Natural killer cell (primary cell): Measurements from ENCODE around the gene SPINDOC. TPM values are rescaled to one million over a fixed set of nuclear protein-coding genes. Genes with fewer than 3 reads are reported as not detected.

ENCODE experiments used
- ATAC-seq, 3 donors: fragments of 150-1000 bp in 2 of 3; fragments of 200-7000 bp in 1 of 3; cut with Tn5 transposase; 1 replicate in 1 of 3; 2 replicates in 2 of 3; pipeline ENCODE4 v1.10.0; 2021; ENCODE audit warnings: mild to moderate bottlenecking in 2 of 3, moderate library complexity in 2 of 3
- DNase-seq, 2 donors: peaks; one replicate each; pipeline versions ENCODE4 v3.0.0 to v3.0.0-alpha.2; 2013 to 2021; ENCODE audit warnings: mixed read lengths in 1 of 2
- H3K27ac ChIP-seq: one replicate; pipeline ENCODE4 v1.5.1; 2013; ENCODE audit warnings: mild to moderate bottlenecking, low read length
- H3K27me3 ChIP-seq: one replicate; pipeline ENCODE4 v1.6.1; 2013; ENCODE audit warnings: low read length; ENCODE audit not compliant: control insufficient read depth, insufficient read depth
- H3K36me3 ChIP-seq: one replicate; pipeline ENCODE4 v1.6.1; 2013; ENCODE audit warnings: low read length; ENCODE audit not compliant: control insufficient read depth, insufficient read depth
- H3K4me1 ChIP-seq: one replicate; pipeline ENCODE4 v1.6.1; 2013; ENCODE audit warnings: low read length; ENCODE audit not compliant: control insufficient read depth, insufficient read depth
- H3K4me3 ChIP-seq: one replicate; pipeline ENCODE4 v1.5.1; 2013; ENCODE audit warnings: low read length
- H3K9me3 ChIP-seq: one replicate; pipeline ENCODE4 v1.6.1; 2013; ENCODE audit warnings: low read length; ENCODE audit not compliant: control insufficient read depth, insufficient read depth
- H3K27ac Mint-ChIP-seq, 2 donors: one replicate each; pipeline ENCODE4 v1.8.0; 2022; ENCODE audit warnings: mild to moderate bottlenecking in 2 of 2, mixed read lengths in 2 of 2, moderate library complexity in 1 of 2
- H3K27me3 Mint-ChIP-seq, 2 donors: one replicate each; pipeline ENCODE4 v1.8.0; 2022; ENCODE audit warnings: low read depth in 2 of 2, mixed read lengths in 2 of 2
- H3K36me3 Mint-ChIP-seq: one replicate; pipeline ENCODE4 v1.8.0; 2022; ENCODE audit warnings: mixed read lengths
- H3K4me1 Mint-ChIP-seq, 2 donors: one replicate each; pipeline ENCODE4 v1.8.0; 2022; ENCODE audit warnings: mixed read lengths in 2 of 2
- H3K4me3 Mint-ChIP-seq: one replicate; pipeline ENCODE4 v1.8.0; 2022; ENCODE audit warnings: mild to moderate bottlenecking, moderate library complexity, mixed read lengths
- H3K9me3 Mint-ChIP-seq, 2 donors: one replicate each; pipeline ENCODE4 v1.8.0; 2022; ENCODE audit warnings: mixed read lengths in 2 of 2
- CTCF ChIP-seq: fragments of 200-600 bp; IDR thresholded peaks from one replicate; pipeline ENCODE4 v1.8.0; 2022; ENCODE audit warnings: antibody characterized with exemption
- WGBS: methylation state at CpG from one replicate; pipeline ENCODE4 v1.1.7; 2013; ENCODE audit warnings: missing lambda C conversion rate; ENCODE audit not compliant: insufficient coverage; 5-methylcytosine and 5-hydroxymethylcytosine counted together
- intact Hi-C: fragments of 100-400 bp; cut with micrococcal nuclease; formaldehyde crosslinking; loops from one replicate; pipeline ENCODE4 v1.14.2; 2022
- total RNA-seq, 4 donors: library from RNA; stranded (reverse); fragments of 120-200 nt in 1 of 4; gene quantifications; one replicate each; pipeline versions ENCODE4 v1.2.3 to v1.2.4, GENCODE V29; 2013 to 2022

The SPINDOC gene
- total RNA-seq, 3 donors from 2014 or later (not counting 1 experiment from before 2014, with no cell fraction given) = 15.6 to 25.3 (median 21.1) TPM

- 91% methylated on average over 12 of the region's 12 CpGs for WGBS
- Mint-ChIP-seq H3K4me1 (peaks cover 16 to 27% of the 10 kb centered on the region in 2 donors), H3K4me3 (no peak overlapping the region), H3K9me3 (no peaks in the 10 kb centered on the region), H3K36me3 (no peaks in the 10 kb centered on the region), H3K27ac (no peak overlapping the region), H3K27me3 (no peaks in the 10 kb centered on the region)
- no peak for DNase-seq
- Histone ChIP-seq H3K27me3 (no peaks in the 10 kb centered on the region), H3K36me3 (no peaks in the 10 kb centered on the region), H3K4me3 (no peak overlapping the region), H3K27ac (no peak overlapping the region), H3K9me3 (no peaks in the 10 kb centered on the region), H3K4me1 (peaks cover 17% of the 10 kb centered on the region)
- ATAC-seq = no peak
- TF ChIP-seq CTCF = no peak
- intact Hi-C loops = loop anchor here (5.0 kb wide), 1 partner anchor 53 kb away; no protein-coding TSS in a partner anchor
Observed at GRCh38 chr11:63834535-63835157, 21.4 kb downstream of the SPINDOC start.

GRCh38 chr11:63835158-63835545 lies 21.9 kb downstream of the SPINDOC start:
- H3K9me3 ChIP-seq = no peaks in the 10 kb centered on the region
- H3K27ac Mint-ChIP-seq = no peak overlapping the region
- peaks cover 21 to 32% of the 10 kb centered on the region in 2 donors for H3K4me1 Mint-ChIP-seq
- intact Hi-C loops = loop anchor here (5.0 kb wide), 1 partner anchor 52 kb away; no protein-coding TSS in a partner anchor
- no peak overlapping the region for H3K4me3 Mint-ChIP-seq
- ATAC-seq (no peak), DNase-seq (no peak)
- peaks cover 22% of the 10 kb centered on the region for H3K4me1 ChIP-seq
- no peaks in the 10 kb centered on the region for H3K36me3 Mint-ChIP-seq
- no peak for TF ChIP-seq CTCF
- H3K27me3 ChIP-seq = no peaks in the 10 kb centered on the region
- H3K27ac ChIP-seq = no peak overlapping the region
- no peak overlapping the region for H3K4me3 ChIP-seq
- H3K27me3 Mint-ChIP-seq = no peaks in the 10 kb centered on the region
- WGBS = 87% methylated on average over 6 of the region's 6 CpGs
- H3K9me3 Mint-ChIP-seq = no peaks in the 10 kb centered on the region
- H3K36me3 ChIP-seq = no peaks in the 10 kb centered on the region

GRCh38 chr11:63837027-63837688 lies 23.9 kb downstream of the SPINDOC start:
- Mint-ChIP-seq H3K4me3 (peak overlapping the region; percentile 89), H3K27me3 (no peaks in the 10 kb centered on the region), H3K36me3 (no peaks in the 10 kb centered on the region), H3K27ac (peak overlapping the region; percentile 75 to 86), H3K4me1 (peaks cover 41 to 51% of the 10 kb centered on the region in 2 donors), H3K9me3 (no peaks in the 10 kb centered on the region)
- Histone ChIP-seq H3K4me1 (peaks cover 39% of the 10 kb centered on the region), H3K9me3 (no peaks in the 10 kb centered on the region), H3K36me3 (peaks cover 4% of the 10 kb centered on the region), H3K27ac (peak overlapping the region; percentile 46), H3K27me3 (no peaks in the 10 kb centered on the region), H3K4me3 (no peak overlapping the region)
- intact Hi-C loops = loop anchor here (1.0 to 5.0 kb wide), 4 partner anchors 50 to 316 kb away; no protein-coding TSS in a partner anchor
- 16% methylated on average over 3 of the region's 5 CpGs for WGBS
- DNase-seq (peak; percentile 67 to 90), ATAC-seq (no peak)
- TF ChIP-seq CTCF = peak; percentile 79
